GM21367 (cell line): Measurements from ENCODE around the gene SMIM38.

Source experiments
- ATAC-seq: cut with Tn5 transposase; IDR thresholded peaks from one replicate; pipeline ENCODE4 v1.9.1; 2021; ENCODE audit not compliant: unreplicated experiment

SMIM38 gene

GRCh38 chr11:69174841-69175240 is 19.1 kb downstream of the SMIM38 start:
- no peak for ATAC-seq

DNA sequence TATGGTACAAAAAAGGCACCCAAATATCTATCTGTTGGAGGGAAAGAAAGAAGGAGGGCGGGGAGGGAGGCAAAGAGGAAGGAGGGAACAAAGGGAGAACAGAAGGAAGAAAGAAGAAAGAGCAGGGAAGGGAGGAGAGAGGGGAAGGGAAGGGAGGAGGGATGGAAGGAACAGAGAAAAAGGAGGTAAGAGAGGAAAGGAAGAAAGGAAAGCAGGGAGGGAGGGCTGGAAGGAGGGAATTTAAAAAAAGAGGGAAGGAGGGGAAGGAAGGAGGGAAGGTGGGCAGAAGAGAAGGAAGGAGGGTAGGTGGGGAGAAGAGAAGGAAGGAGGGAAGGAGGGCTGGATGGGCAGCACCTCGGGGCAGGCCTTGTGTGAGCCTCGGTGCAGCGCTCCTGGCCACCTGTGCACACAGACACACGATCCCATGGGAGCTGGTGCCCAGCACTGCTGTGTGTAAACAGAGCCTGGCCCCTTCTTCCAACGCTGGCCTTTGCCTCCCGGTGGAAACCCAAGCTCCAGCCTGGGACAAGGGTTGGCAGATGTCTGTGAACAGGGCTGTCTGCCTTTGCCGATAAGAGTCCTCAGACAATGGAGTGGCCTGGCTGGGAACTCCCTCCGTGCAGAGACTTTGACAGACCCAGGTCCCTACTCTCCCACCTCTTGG is 23.2 kb downstream of the SMIM38 start:
- no peak for ATAC-seq

DNA sequence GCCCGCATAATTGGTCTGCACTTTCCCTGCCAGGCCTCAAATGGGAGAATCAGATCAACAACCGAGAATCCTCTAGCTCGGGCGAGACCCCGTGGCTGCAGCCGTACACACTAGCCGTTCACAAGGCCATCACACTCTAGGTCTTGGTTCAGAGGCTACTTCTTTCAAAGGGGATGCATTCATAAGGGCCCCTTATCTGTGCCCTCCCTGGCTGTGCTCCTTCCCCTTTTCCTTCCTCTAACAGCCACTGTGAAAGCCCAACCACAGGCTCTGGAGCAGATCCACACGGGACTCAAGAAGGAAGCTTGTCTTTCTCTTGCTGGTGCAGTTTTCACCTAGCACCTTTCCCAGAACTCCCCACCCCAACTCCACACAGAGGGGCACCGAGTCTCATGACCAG is 24.5 kb downstream of the SMIM38 start:
- no peak for ATAC-seq

GRCh38 chr11:69180726-69181125 is 25.0 kb downstream of the SMIM38 start:
- ATAC-seq = no peak

- no peak for ATAC-seq
These were observed 27.9 kb downstream of the SMIM38 start for GRCh38 chr11:69183613-69184012.

DNA sequence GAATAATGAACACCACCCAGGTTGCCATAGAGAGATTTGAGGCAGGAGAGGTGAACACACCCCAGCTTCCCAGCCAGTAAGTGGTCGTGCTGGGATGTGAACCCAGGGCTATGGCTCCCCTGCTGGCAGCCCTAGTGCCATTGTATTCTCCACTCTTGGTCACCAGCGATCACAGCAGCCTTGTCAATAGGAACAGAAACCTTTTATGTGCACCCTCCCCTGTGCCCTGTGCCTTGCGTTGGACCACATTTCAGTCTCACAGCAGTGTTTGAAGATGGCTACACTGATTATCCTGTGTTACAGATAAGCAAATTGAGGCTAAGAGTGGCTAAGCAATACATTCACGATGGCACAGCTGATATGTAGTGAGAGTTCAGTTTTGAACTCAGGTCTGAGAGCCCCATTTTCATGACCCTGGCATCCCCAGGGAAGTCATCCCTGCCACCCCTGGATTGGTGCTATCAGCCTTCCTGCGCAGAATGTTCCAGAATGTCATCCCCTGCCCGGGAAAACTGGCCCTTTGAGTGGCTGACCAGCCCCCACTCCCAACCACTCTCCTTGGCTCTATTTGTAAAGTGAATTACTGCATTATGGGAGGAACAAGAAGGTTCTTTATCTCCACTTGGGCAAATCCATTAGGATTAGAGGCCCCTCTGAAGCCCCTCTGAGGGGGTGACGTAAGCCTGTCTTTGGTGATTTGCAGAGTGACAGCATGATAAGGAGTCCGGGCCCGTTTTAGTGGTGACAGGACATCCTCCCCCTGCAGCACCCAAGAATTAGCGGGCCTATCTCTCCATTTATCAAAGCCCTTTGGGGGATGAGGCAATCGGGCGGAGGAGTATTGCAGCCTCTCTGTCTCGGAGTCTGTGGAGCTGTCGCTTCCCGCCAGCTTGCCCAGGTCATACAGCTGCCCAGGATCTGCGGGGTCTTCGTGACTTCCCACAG is 30.9 kb downstream of the SMIM38 start:
- no peak for ATAC-seq

DNA sequence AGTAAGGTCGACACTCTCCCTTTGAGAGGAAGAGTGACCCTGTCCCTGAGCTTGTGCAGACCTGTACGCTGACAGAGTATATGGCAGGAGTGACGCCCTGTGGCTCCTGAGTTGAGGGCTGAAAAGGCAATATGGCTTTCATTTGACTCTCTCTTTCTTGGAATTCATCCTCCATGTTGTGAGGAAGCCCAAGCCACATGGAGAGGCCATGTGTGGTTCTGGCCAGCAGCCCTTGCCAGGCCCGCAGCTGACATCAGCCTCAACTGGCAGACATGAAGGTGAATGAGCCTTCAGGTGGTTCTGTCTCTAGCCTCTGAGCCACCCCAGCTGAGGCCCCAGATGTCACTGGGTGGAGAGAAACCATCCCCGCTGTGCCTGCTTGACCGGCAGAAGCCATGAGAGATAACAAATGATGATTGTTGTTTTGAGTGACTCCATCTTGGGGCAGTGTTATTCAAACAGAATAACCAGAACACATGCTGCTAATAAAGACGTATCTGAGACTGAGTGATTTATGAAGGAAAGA is 31.9 kb downstream of the SMIM38 start:
- ATAC-seq = no peak

DNA sequence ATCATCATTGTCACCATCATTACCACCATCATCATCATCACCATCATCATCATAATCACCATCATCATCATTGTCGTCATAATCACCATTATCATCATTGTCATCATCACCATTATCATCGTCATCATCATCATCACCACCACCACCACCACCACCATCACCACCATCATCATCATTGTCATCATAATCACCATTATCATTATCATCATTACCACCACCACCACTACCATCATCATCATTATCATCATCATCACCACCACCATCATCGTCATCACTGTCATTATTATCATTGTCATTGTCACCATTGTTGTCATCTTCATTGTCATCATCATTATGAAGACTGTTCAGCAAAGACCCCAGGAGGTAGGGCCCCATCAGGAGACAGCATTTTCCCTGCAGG is 33.3 kb downstream of the SMIM38 start:
- no peak for ATAC-seq

DNA sequence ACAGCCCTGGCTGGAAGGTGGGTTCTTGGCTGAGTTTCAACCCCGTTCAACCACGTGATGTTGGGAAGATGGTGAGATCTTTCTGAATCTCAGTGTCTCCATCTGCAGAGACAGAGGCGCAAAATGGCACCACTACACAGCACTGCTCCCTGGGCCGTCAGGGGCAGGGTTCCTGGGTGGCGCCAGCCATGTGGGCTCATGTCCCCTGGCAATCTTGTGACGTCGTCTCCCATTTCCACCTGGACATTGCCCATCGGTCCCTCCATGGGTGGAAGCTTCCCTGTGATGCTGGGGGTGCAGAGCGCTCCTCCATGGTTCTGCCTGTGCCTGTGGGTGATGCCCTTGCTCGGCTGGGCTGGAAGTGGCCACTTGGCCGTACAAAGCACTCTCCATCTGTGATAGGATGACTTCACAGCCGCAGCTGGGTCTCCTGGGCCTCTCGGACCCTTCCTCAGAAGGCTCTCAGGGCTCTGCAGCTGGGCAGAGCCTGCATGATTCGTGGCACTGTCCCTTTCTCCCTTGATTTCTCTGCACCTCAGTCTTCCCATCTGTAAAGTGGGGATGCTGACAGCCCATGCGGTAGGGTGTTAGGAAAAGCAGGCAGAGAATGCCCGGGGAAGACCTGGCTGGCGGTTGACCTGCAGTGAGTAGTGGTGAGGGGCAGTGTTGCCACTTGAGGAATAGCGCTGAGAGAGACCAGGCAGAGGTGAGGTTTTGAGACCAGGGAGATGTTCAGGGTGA is 35.2 kb downstream of the SMIM38 start:
- no peak for ATAC-seq

- ATAC-seq = no peak
These were observed 36.6 kb downstream of the SMIM38 start for GRCh38 chr11:69192301-69192721.

DNA sequence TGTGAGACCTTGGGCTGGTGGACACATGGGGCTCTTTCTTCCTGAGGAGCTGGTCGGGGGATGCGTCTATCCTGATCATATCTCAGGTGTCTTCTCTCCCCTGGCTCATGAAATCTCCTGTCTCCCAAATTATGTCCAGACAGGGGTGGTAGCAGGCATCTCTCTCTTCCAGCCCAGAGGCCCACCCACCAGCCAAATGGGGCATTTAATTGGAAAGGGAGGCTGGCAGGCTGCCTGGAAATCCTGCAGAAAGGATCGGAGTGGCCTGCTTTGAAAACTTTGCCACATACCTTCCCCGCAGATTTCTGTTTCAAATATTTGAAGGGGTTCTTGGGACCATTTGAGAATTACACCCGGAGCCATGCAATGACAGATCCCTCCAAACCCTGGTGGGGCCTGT is 37.4 kb downstream of the SMIM38 start:
- ATAC-seq = no peak

- no peak for ATAC-seq
These were observed 37.9 kb downstream of the SMIM38 start for GRCh38 chr11:69193629-69194028.

GRCh38 chr11:69194396-69194795 is 38.7 kb downstream of the SMIM38 start:
- no peak for ATAC-seq

DNA sequence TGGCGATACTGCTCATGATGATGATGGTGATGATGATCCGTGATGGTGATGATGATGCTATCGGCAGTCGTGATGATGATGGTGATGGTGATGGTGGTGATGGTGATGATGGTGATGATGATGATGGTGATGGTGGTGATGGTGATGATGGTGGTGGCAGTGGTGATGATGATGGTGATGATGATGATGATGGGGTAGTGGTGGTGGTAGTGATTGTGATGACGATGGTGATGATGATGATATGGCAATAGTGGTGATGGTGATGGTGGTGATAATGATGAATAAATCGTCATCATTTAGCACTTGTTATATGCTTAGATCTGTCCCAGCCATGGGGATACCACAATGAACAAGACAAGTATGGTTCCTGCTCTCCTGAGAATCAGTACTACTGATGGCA is 39.2 kb downstream of the SMIM38 start:
- ATAC-seq = no peak

DNA sequence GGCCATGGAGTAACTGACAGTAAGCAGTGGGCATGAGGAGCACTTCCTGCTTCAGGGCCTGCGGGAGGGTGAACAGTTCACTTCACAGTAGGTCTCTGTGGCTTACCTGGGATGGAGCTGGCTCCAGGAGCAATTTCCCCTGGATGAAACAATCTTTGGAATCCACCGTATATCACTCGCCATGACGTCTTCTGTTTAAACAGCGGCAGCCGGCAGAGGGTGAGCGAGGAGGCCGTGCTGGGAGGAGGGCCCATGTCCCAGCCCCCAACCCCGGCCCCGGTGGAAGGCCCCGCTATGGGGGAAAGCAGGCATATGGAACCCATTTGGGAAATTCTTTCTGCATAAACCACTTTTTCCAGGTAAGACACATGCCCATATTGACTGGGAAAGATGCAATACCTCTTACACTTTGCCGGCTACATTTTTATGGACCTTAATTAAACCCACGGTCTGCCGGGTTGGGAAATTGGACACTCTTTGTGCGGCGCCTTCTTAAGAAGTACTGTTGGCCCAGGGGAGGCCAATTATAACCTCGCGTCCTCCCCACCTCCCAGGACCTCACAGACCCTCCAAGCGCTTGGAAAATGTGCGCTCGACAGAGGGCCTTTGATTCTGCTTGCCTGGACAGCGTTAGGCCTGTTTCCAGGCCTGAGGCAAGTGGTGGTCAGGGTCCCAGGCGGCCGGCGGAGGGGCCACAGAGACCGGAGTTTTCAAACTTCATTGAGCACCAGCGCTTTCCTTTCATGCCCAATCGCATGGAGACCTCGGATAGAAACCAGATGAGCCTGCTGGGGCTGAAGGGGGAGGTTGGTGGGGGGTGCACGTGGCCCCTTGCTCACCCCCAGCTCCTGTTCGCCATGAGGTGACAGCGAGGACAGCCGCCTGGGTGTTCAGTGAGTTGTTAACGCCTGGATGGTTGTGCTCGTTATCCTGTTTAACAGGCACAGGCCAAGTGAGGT is 40.4 kb downstream of the SMIM38 start:
- no peak for ATAC-seq

DNA sequence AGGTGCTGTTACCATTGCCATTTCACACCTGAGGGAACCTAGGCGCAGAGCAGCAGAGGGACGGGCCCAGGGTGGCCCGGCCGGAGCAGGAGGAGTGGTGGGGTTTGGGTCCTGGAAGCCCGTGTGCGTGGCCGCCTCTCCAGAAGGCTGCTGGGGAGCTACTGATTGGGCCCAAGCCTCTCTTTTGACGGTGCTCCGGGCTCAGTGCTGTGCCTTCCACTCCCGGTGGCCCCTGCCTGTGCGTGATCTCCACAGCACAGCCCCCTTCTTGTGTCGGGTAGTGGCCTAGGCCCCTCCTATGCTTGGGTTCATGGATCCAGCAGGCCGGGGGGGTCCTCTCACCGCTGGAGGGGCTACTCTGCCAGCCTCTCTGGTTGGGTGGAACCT is 41.0 kb downstream of the SMIM38 start:
- no peak for ATAC-seq

- no peak for ATAC-seq
These were observed 43.3 kb downstream of the SMIM38 start for GRCh38 chr11:69198891-69199582.

GRCh38 chr11:69199583-69200315 is 44.0 kb downstream of the SMIM38 start:
- ATAC-seq = no peak
